Stimulated activated CD8-positive, alpha-beta memory T cell treated with anti-CD3 and anti-CD28 coated beads, Interleukin-4, amount 100 ng/mL, for 48 hours (primary cell): Measurements from ENCODE around the gene PHB1.

Experiments
- DNase-seq: peaks from one replicate; pipeline ENCODE4 v3.0.0-alpha.2; 2020

The PHB1 gene

DNA sequence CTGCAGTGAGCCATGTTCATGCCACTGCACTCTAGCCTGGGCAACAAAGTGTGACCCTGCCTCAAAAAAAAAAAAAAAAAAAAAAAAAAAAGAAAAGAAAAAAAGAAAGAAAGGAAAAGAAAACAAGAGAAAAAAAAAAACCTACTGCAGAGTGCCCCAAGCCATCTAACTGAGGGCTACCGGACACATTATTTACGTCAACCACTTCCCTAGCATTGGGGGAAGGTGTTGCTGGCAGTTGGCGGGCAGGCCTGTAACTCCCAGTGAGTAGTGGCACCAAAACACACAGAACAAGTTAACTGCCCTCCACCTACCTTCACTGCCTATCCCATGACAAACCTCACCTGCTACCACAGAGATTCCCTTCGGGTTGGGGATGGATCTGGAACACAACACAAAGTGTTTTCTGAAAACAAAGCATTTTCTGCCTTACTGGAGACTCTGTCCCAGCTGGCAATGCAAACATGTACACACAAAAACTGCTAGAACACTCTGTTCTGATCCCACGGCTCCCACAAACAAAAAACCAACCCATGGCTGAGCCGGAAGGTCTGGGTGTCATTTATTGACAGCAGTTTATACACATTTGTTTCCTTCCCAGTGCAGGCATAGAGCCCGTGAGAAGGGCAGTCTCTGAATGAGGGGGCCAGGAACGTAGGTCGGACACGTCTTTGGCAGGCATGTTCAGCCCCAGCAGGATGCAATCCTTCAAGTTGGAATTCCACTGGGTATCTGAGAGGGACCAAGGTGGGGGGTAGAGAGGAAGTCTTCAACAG lies 11.0 kb downstream of the PHB1 start:
- no peak for DNase-seq

DNA sequence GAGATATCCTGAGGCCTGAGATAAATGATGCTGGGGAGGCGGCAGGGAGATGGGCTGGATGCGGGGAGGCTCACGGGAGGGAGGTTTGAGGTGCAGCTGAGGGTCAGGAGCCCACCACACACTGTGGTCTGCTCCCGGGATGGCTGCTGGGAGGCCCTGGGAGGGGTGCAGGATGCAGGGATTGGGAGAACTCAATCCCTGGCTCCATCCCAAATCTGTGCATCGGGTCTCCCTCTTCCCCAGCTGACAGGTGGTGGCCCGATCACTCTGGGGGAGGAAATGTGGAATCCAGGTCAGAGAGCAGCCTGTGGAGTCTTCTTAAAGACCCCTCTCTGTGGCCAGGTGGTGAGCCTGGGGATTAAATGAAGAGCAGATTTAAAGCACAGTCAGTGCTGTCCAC lies 12.0 kb downstream of the PHB1 start:
- no peak for DNase-seq

DNA sequence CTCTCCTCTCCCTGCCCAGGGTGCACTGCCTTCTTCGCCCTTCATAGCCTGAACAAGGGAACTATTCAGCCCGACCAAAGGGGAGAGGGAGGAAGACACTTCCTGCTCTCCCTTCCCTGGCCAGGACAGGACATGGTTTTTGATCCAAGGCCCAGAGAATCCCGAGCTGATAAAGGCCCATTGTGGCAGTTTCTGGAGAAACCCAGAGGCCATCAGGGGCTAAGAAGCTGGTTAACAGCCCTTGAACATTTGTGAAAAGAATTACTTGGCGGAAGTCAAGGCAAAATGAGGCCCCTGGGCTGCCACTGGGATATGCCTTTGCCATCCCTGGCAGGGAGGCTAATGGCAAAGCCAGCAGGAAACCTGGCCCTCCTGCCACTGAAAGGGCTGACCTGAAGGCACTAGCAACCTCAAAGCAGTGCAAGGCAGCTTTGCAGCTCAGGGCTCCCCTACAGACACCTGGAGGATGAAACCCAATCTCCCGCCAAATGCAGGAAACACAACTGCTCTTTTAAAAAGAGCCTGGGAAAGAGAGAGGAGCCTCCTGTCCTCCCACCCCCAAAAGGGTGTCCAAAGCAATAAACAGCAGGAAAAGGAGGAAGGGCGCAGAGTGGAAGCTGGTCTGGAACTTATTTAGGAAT lies 12.6 kb downstream of the PHB1 start:
- no peak for DNase-seq

DNA sequence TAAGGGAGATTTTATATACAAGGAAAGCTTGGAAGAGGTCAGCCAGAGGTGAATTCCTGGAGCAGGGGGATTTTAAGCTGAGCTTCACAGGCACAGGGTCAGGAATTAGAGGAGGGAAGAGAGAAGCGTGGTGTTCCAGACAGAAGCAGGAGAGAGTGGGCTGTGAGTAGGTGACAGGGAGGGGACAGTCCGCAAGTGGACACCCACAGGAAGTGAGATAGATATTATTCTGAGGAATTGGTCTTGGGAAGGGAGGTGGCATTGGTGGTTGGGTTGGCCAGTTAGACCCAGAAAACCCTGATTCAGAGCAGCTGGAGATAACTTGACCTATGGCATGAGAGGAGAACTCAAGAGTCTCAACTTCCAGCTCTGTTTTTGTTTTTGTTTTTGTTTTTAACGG lies 14.7 kb downstream of the PHB1 start:
- DNase-seq: no peak

DNA sequence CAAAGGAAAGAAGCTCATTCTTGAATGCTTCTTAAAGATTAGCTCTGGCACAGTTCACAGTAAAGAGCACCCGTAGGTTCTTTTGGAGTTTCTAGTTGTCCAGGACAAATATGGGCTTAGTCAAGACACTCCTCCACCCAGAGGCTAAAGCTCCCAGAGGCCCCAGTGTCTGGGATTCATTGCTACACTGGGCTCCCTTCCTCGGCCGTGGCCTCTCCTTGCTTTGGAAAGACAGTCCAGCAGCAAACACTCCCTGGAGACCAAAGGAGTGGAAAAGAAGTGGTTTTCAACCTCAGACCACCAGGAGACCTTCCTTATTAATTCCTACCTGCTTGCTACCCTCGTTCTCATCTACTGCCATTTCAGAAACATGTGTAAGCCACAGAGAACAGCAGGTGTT lies 17.1 kb downstream of the PHB1 start:
- no peak for DNase-seq

DNA sequence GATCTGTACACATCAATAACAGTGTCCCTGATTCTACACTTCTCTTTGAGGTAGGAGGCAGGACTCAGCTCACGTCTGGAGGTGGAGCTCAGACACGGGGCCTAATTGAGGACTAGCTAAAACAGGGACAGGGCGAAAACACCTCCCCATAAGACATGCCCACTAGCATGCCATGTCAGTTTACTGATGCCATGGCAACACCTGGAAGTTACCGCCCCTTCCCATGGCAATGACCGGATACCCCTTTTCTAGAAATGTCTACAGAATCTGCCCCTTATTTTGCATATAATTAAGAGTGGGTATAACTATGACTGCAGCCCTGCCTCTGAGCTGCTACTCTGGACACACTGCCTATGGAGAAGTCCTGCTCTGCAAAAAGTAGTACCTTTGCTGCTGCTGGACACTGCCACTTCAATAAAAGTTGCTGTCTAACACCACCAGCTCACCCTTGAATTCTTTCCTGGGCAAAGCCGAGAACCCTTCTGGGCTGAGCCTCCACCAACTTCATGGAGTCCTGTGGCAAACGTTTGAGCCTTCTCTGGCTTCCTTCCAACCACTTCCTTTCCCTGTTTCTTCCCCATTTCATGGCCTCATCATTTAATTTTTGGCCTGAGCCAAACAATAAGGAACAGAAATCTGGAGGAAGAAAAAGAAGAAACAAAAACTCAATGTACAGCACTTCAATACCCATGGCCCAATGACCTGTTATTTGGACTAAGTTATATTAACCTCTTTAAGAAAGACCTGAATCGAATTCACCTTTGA lies 21.0 kb downstream of the PHB1 start:
- DNase-seq: no peak

DNA sequence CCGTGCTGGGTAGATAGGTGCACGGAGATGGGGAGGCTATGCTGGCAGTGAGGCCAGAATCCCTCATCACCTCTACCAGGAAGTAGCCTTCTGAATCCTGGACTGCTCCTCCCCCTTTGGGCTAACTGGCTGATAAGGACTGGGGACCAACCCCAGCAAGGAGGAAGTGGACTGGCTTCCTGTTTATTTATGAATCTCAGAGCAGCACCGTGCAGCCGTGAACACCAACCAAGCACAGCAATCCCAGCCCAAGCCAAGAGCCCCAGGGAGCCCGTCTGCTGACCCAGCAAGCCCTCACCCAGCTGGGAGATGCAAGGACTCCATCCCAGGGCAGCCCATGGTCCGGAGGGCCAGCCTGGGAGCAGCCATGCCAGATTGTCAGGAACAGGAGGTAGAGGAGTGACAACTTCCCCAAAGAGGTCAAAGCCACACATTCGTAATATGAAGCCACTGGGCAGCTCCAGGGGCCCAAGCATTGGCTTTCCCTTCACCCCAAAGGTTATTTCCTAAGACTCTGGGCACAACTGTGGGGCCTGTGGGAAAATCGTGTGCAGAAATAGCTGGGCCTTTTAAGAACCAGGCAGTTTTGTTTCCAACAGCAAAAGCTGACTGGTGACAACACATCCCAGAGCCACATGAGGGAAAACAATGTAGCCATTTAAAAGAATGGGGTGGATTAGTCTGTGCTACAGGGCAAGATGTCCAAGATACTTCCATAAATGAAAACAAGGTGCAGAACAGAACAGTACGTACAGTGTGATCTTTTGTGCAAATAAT lies 23.9 kb downstream of the PHB1 start:
- no peak for DNase-seq

DNA sequence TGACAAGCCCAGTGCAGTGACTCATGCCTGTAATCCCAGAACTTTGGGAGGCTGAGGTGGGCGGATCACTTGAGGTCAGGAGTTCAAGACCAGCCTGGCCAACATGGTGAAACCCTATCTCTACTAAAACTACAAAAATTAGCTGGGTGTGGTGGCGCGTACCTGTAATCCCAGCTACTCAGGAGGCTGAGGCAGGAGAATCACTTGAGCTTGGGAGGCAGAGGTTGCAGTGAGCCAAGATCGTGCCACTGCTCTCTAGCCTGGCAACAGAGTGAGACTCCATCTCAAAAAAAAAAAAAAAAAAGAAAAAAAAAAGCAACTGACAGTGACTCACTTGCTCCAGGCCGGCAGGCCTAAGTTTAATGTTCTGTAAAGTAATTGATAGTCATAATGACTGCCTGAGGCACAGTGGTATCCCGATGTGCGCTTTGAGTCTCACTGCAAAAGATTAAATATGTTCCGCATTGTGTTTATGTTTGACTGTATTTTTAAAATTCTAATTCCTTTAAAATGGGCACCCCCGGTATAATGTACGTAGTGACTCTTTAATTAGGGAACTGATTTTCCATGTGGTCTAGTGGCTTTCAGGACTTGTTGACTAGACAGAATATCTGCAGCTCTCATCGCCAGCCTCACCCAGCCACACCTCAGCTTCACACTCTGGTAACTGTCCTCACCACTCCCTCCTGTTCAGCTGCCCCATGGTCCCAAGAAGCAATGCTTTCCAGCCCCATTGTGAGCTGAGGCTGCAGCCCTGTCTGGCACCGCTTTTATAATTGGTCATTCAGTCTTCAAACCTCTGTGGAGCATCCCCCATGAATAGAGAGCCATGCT lies 25.0 kb downstream of the PHB1 start:
- peak; percentile 33 for DNase-seq

DNA sequence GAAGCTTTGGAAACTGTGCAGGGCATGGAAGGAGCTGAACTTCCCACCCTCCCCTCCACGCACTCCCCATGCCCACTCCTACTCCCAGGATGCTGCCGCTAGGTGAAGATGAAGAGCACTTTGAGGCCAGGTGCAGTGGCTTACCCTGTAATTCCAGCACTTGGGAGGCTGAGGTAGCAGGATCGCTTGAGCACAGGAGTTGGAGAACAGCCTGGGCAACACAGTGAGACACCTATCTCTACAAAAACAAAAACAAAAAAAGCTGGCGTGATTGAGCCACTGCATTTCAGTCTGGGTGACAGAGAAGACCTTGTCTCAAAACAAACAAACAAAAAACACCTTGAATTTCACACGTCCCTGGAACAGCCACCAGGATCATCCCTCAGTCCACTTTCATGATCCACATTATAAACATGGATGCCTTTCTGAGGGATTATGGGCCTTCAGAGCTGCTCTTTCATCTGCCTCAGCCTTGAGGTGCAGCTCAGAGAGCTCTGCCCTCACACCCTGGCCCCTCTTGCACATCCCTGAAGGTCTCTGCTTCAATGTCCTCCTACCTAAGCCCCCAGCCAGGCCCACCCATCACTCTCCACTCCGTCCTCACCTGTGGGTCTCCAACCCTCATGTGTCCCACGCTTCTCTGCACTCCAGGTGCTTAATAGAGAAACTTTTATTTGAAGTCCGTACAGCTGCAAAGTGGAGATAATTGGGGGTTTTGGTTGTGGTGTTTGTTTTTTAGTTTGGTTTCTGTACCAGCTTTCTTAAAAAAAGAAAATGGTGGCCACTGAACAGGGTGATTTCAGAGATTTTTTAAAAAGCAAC lies 25.8 kb downstream of the PHB1 start:
- no peak for DNase-seq

DNA sequence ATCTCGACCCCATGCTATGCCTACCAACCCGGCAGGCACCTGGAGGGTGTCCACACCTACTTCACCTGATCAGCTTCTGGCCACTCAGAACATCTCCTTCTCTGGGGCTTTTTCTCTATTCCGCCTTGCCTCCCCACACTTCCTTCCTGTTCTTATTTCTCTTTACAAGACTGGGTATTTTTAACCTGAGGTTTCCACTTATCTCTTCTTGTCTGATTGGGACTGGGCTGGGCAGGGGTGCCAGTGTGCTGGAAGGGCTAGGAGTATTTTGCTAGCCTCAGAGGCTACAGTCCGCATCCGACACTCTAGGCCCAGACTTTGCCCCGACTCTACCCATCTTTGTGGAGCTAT lies 26.4 kb downstream of the PHB1 start:
- no peak for DNase-seq

DNA sequence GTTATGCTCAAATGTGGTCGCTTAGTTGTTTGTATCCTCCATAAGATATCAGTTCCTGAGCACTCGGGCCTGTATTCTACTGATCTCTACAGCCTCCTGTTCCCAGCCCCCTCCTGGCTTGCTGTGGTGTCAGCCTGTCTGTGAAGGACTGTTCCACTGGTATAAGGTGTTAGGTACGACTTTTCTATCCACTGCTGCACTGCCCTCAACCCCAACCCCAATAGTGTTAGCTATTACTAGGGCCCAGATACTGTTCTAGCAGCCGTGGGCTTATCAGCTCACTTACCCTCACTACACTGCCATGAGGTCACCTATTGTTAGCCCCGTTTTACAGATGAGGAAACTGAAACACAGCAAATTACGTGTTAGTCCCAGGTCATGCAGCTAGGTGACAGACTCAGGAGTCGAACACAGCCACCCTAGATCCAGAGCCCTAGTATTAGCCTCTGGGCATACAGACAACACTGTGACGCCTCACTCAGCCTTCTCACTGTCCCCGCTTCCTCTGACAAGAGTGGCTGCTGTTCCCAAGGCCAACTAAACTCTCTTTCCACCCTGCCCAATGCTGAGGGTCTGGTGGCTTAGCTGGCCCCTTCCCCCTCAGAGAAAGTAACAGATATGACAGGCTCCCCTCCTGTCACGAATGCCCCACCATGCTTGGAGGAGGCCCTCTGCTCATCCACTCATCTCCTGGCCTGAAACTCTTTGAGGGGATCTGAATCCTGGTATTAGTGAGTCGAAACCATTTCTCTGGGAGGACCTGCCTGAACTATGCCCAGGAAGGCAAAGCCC lies 27.0 kb downstream of the PHB1 start:
- DNase-seq: peak; percentile 38

DNA sequence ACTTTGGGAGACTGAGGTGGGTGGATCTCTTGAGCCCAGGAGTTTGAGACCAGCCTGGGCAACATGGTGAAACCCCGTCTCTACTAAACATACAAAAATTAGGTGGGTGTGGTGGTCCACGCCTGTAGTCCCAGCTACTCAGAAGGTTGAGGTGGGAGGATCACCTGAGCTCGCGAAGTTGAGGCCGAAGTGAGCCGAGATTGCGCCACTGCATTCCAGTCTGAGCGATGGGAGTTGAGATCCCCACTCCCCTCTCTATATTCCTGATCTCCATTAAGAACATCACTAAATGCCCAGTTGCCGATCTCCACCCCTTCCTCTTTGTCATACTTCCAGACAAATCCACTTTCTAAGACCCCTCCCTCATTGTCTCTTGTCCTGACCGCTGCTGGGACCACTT lies 28.3 kb downstream of the PHB1 start:
- no peak for DNase-seq

DNA sequence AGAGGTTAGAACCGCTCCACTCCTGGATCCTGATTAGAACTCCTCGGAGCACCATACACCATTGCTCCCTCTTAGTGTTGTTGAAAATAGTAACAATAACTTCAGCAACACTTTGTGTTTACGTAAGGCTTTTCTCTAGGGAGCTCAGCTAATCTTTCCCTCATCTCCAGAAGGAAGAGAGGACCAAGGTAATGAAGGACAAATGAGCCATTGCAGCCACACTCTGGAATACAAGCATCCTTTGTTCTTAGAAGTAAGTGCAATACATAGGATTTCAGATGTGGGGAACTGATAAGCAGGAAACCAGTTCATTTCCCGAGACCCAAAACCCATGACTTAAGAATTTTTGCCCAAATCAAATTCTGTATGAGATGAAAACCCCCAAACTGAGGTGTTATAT lies 29.7 kb downstream of the PHB1 start:
- no peak for DNase-seq

DNA sequence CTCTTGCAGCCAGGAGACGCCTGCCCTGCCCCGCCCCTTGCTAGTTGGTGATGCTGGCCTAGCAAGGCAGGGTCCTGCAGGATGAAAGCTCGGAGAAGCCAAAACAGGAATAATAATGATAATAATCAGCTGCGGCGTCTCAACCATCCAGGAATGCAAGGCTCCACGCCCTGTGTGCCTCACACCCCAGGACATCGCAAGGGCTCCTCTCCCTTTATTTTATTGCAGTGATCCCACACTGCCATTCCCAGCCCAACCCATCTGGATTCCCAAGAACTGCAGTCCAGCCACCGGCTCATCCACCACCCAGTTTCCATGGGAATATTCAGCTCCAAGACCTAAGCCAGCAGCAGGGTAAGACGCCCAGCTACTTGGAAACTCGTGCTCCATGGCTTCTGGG lies 31.6 kb downstream of the PHB1 start:
- DNase-seq: no peak

DNA sequence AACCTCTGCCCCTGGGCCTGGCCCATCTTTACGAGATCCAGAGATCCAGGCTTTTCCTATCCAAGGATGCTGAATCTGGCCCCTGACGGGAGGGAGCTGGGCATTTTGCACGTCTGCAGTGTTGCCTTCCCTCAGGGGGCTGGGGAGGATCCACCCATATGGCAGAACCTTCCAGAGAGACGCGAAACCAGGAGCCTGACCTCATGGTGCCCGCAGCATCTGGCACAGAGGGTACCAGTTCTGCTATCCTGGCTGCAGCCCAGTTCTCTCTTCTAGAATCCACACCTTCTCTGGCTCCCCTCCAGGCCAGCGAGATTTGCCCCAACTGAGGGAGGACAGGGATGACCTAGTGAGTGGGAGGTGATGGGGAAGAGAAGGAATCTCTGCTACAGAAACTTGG lies 32.1 kb downstream of the PHB1 start:
- no peak for DNase-seq

DNA sequence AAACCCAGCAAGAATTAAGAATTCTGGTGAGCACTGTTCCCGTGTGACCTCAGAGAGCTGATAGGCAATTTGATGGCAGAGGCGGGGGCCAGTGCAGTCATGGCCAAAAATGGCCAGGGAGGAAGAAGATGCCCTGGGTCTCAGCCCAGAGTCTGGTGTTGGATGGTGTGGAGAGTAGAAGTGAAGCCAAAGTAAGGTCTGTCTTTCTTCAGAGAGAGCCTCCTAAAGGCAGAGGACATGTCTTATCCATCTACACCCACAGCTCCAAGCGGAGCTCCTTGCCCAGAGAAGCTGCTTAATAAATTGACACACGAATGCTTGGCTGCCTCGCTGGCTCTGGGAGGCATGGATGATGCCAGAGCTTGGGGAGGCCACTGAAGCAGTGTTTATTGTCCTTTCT lies 32.9 kb downstream of the PHB1 start:
- no peak for DNase-seq

DNA sequence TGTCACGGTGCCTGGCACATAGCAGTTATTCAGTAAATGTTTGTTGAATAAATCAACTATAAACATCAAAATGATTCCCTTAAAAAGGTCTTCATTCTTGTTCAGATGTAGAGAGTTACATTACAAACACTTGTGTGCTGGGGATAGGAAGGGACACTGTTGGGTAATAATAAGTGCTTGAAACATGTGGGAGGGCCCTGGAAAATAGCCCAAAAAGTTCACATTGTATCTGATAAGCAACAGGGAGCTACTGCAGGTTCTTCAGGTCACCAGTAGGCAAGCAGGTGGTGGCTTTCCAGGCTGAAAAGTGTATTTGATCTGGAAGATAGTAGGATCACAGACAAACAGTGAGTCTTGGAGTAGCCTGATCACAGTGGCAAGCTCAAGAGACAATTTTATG lies 33.6 kb downstream of the PHB1 start:
- DNase-seq: no peak

DNA sequence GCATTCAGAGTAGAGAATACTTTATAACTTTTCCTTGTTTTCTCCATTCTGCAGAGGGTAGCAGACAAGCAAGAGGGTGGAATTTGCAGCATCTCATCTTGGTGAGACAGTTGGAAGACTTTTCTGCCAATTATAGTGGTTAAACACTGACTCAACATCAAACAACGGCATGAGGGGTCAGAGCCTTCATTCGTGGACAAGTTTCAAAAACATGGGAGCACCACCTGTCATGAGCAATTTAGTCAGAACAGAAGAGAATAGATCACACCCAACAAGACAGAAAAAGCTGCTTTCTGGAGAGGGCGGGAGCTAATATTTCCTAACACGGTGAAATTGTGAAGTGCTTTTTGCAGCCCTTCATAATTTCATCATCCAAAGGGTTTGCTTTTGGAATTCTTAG lies 34.8 kb downstream of the PHB1 start:
- DNase-seq: no peak

DNA sequence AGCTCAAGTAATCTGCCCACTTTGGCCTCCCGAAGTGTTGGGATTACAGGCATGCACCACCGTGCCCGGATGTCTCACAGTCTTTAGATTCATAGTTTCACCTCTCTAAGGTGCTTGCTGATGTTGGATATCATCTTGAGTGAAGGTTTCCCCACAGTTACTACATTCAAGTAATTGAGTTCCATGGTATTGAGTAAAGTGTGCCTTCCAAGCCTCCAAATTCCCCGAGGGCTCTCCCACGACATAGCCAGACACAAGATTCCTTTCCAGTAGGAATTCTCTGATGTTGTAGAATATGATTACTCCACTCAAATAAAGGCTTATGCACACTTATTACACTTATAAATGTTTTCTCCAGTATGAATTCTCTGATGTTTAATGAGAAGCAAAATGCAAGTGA lies 36.4 kb downstream of the PHB1 start:
- no peak for DNase-seq

DNA sequence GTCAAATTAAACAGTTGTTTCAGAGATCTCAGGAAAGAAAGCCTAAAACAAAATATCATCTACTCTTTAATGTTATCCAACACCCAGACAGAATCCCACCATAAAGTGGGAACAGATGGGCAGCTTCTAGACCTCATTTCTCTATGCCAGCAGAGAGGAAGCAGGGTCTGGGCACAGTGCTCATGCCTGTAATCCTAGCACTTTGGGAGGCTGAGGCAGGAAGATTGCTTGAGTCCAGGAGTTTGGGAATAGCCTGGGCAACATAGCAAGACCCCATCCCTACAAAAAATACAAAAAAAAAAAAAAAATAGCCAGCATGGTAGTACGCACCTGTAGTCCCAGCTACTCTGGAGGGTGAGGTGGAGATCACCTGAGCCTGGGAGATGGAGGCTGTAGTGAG lies 39.1 kb downstream of the PHB1 start:
- DNase-seq: no peak

DNA sequence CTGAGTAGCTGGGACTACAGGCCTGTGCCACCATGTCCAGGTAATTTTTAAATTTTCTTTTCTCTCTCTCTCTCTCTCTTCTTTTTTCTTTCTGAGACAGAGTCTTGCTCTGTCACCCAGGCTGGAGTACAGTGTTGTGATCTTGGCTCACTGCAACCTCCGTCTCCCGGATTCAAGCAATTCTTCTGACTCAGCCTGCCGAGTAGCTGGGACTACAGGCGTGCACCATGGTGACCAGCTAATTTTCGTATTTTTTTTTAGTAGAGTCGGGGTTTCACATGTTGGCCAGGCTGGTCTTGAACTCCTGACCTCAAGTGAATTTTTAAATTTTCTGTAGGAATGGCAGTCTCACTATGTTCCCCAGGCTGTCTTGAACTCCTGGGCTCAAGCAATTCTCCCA lies 41.6 kb downstream of the PHB1 start:
- DNase-seq: no peak
